ENCODE data around the gene RAB7B. TPM values are rescaled to one million over a fixed set of nuclear protein-coding genes. Genes with fewer than 3 reads are reported as not detected.
"Not testable (repeated sequence)": the region's sequence is repeated elsewhere in the genome, so short reads cannot be mapped to it uniquely, and the experiment has no call there.

Gene RAB7B
- total and polyA plus RNA-seq, 2 of the 4 experiments (the other 2 are of a cell fraction): 9.1 to 14.7 TPM

DNA sequence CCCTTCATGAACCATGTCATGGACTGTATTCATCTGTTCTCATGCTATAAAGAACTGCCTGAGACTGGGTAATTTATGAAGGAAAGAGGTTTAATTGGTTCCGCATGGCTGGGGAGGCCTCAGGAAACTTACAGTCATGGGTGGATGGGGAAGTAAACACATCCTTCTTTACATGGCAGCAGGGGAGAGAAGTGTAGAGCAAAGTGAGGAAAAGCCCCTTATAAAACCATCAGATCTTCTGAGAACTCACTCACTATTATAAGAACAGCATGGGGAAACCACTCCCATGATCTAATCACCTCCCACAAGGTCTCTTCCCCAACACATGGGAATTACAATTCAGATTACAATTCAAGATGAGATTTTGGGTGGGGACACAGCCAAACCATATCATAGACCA, 6.6 kb downstream of the RAB7B start:
- CTCF ChIA-PET: not testable (repeated sequence)
- no CpG with 5 or more reads among the region's 1 CpG for WGBS, 2 experiments (ENCODE audit: extremely low coverage in 2 of 2, insufficient read length in 1 of 2)

More for the DNA sequence above, 6.6 kb downstream of the RAB7B start:
- DNase-seq; H4K5ac ChIP-seq (ENCODE audit: low read depth, low read length); H4K20me1 ChIP-seq (ENCODE audit: insufficient read depth, low read length); H3K4me2 ChIP-seq (ENCODE audit: low read depth, low read length); H2BK120ac ChIP-seq (ENCODE audit: low read depth, low read length); H3K14ac ChIP-seq (replicated peaks; ENCODE audit: low read depth, low read length); ATAC-seq (ENCODE audit: low read depth); intact Hi-C loops (cut with micrococcal nuclease); H2AK5ac ChIP-seq (ENCODE audit: low read depth, low read length); H3K79me1 ChIP-seq (ENCODE audit: low read depth in 1 of 2, low read length in 2 of 2); H3K56ac ChIP-seq (ENCODE audit: extremely low read depth, insufficient read depth, low read length); H3K9me1 ChIP-seq (ENCODE audit: insufficient read depth, low read length); H2AFZ ChIP-seq (replicated peaks; ENCODE audit: low read length, poor library complexity); H4K8ac ChIP-seq (ENCODE audit: low read depth in 2 of 2, low read length in 2 of 2); H3K27me3 ChIP-seq (ENCODE audit: control insufficient read depth, insufficient read depth, low read length); H2BK20ac ChIP-seq (ENCODE audit: low read depth, low read length); H3K9ac ChIP-seq (ENCODE audit: low read depth, low read length); dilution Hi-C loops (cut with HindIII; ENCODE audit: low sequenced_read_pairs, unreplicated experiment); H2AK9ac ChIP-seq (replicated peaks; ENCODE audit: low read depth, low read length, poor library complexity); H3K4me3 ChIP-seq (ENCODE audit: insufficient read depth, low read depth, low read length); in situ Hi-C loops (cut with MboI; ENCODE audit: low sequenced_read_pairs); H3K18ac ChIP-seq (ENCODE audit: low read depth, low read length); H2BK15ac ChIP-seq (ENCODE audit: low read depth, low read length); H2BK5ac ChIP-seq (ENCODE audit: low read depth, low read length, poor library complexity, severe bottlenecking); POLR2A ChIA-PET (ENCODE audit: unreplicated experiment); H3K23ac ChIP-seq (ENCODE audit: low read depth, low read length); BruUV-seq (replicated peaks); H3K4ac ChIP-seq (ENCODE audit: low read depth, low read length); H3K27ac ChIP-seq (ENCODE audit: insufficient read depth, low read length); H3K9me3 ChIP-seq (ENCODE audit: control insufficient read depth, insufficient read depth, low read length); H4K91ac ChIP-seq (ENCODE audit: insufficient read depth, low read depth, low read length); H3K36me3 ChIP-seq (ENCODE audit: control insufficient read depth, insufficient read depth, low read length): not testable (repeated sequence)
- peaks cover 13% of the 10 kb centered on the region for H3K4me1 ChIP-seq (ENCODE audit: control insufficient read depth, insufficient read depth, low read length)

Data from IMR-90 (cell line).